Activated CD4-positive, alpha-beta T cell treated with anti-CD3 and anti-CD28 coated beads, Interleukin-2, amount 10 ng/mL, durations not matched to agents 24 days and 14 days (primary cell): ENCODE results near the gene UHRF1. TPM values are rescaled to one million over a fixed set of nuclear protein-coding genes. Genes with fewer than 3 reads are reported as not detected.
A peak's percentile ranks its signal among the peaks of the same experiment; 100 is the strongest.

Source experiments
- DNase-seq: peaks from one replicate; pipeline ENCODE4 v3.0.0; 2022
- H3K27ac Mint-ChIP-seq: one replicate; pipeline ENCODE4 v1.8.0; 2022; ENCODE audit warnings: mild to moderate bottlenecking, mixed read lengths
- H3K27me3 Mint-ChIP-seq: one replicate; pipeline ENCODE4 v1.8.0; 2022; ENCODE audit warnings: mixed read lengths
- H3K36me3 Mint-ChIP-seq: one replicate; pipeline ENCODE4 v1.8.0; 2022; ENCODE audit warnings: low read depth, mild to moderate bottlenecking, mixed read lengths
- H3K4me1 Mint-ChIP-seq: one replicate; pipeline ENCODE4 v1.8.0; 2021; ENCODE audit warnings: mixed read lengths
- H3K4me3 Mint-ChIP-seq: one replicate; pipeline ENCODE4 v1.8.0; 2022; ENCODE audit warnings: mild to moderate bottlenecking, moderate library complexity, mixed read lengths
- H3K9me3 Mint-ChIP-seq: one replicate; pipeline ENCODE4 v1.8.0; 2021; ENCODE audit warnings: mixed read lengths
- intact Hi-C: fragments of 100-400 bp; cut with micrococcal nuclease; formaldehyde crosslinking; loops from one replicate; pipeline ENCODE4 v1.15.1; 2023
- total RNA-seq: library from RNA; stranded (reverse); gene quantifications from 2 replicates; pipeline ENCODE4 v1.2.3, GENCODE V29; 2022

UHRF1 gene
- total RNA-seq, 1 donor from 2014 or later, result 161 TPM

- peak overlapping the region; percentile 12 for H3K27ac Mint-ChIP-seq
- H3K27me3 Mint-ChIP-seq, result no peaks in the 10 kb centered on the region
- H3K4me1 Mint-ChIP-seq, result peaks cover 19% of the 10 kb centered on the region
- H3K4me3 Mint-ChIP-seq, result no peak overlapping the region
- peaks cover 37% of the 10 kb centered on the region for H3K36me3 Mint-ChIP-seq
- intact Hi-C loops, result no loop called here
- H3K9me3 Mint-ChIP-seq, result no peaks in the 10 kb centered on the region
- DNase-seq, result no peak
Observed at GRCh38 chr19:4965061-4965460, 55.8 kb downstream of the UHRF1 start.

GRCh38 chr19:4966591-4966990 lies 57.3 kb downstream of the UHRF1 start:
- no peak overlapping the region for H3K4me3 Mint-ChIP-seq
- H3K27ac Mint-ChIP-seq, result no peak overlapping the region
- peaks cover 40% of the 10 kb centered on the region for H3K36me3 Mint-ChIP-seq

GRCh38 chr19:4967738-4968461 lies 58.6 kb downstream of the UHRF1 start:
- DNase-seq, result no peak
- intact Hi-C loops, result loop anchor here (1.0 kb wide), 3 partner anchors 57 to 244 kb away; partner anchors contain the start of gene FEM1A
- Mint-ChIP-seq H3K9me3 (no peaks in the 10 kb centered on the region), H3K27ac (peak overlapping the region; percentile 94), H3K4me1 (peaks cover 38% of the 10 kb centered on the region), H3K4me3 (peak overlapping the region; percentile 88), H3K36me3 (peaks cover 33% of the 10 kb centered on the region), H3K27me3 (no peaks in the 10 kb centered on the region)

More at GRCh38 chr19:4966591-4966990, 57.3 kb downstream of the UHRF1 start:
- intact Hi-C loops, result no loop called here
- Mint-ChIP-seq H3K27me3 (no peaks in the 10 kb centered on the region), H3K4me1 (peaks cover 34% of the 10 kb centered on the region), H3K9me3 (no peaks in the 10 kb centered on the region)
- DNase-seq, result no peak

DNA sequence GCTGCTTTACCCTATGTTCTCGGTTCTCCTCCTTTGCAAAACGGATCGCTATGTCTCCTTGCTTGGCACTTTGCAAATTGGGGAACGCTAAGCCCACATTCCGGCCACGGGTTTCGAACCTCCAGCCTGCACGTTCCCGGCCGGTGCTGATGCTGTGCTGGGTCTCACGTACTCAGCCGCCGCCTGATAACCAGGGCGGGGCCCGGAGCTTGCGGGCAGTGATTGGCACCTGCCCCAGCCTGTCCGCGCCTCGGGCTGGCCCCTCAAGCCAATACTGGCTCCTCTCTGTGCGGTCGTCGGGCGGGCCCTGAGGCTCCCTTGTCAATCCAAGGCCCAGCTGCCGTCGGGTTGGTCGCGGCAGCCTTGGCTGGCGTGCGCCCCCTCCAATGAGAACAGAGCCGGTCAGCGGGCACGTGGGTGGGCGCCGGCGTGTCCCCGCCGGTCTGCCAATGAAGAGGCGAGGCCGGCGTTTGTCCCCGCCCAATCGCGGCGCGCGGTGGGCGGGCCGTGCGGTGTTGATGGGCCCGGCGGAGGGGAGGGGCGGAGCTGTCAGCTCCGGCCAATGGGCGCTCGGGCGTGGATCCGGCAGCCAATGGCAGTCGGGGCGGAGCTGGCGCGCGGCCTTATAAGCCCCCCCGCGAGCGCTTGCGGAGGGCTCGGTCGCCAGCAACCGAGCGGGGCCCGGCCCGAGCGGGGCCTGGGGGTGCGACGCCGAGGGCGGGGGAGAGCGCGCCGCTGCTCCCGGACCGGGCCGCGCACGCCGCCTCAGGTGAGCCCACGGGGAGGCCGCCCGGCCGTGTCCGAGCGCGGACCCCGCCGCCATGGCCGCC lies 59.4 kb downstream of the UHRF1 start, which contains the start of gene KDM4B:
TSS of gene KDM4B (plus strand) at position 652 of the 830 bp plus-strand sequence. CDS start 63,778 bp downstream, outside the sequence.
- H3K27ac Mint-ChIP-seq, result peak within 1 kb of the TSS; percentile 94
- H3K4me3 Mint-ChIP-seq, result peak within 1 kb of the TSS; percentile 98
- H3K36me3 Mint-ChIP-seq, result peaks cover 28% of the 10 kb centered on the region
- intact Hi-C loops, result loop anchor here (1.0 kb wide), 3 partner anchors 57 to 244 kb away; partner anchors contain the start of gene FEM1A
- no peaks in the 10 kb centered on the region for H3K27me3 Mint-ChIP-seq
- H3K4me1 Mint-ChIP-seq, result peaks cover 39% of the 10 kb centered on the region
- DNase-seq, result peak; percentile 100
- H3K9me3 Mint-ChIP-seq, result no peaks in the 10 kb centered on the region

DNA sequence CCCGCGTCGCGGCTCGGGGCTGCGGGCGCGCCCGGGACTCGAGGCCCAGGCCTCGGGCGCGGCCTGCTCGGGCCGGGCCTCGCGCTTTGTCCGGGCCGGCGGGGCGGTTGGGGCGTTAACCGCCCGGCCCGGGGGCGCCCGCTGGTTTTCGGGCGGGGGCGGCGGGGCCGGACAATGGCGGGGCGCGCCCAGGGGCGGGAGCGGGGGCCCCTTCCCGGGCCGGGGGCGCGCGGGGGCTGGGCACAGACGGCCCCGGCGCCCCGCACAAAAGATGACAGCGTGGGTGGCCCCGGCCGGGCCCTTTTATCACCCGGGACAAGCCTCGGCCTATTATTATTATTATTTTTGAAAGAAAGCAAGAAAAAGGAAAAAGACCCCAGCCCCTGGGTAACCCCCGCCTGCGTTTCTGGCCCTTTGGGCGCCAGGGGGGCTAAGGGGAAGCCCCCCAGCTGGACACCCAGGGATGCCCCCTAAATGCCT lies 60.0 kb downstream of the UHRF1 start:
- H3K36me3 Mint-ChIP-seq, result peaks cover 24% of the 10 kb centered on the region
- H3K4me3 Mint-ChIP-seq, result peak overlapping the region; percentile 98
- intact Hi-C loops, result no loop called here
- DNase-seq, result no peak
- H3K27me3 Mint-ChIP-seq, result no peaks in the 10 kb centered on the region
- H3K27ac Mint-ChIP-seq, result peak overlapping the region; percentile 88
- H3K4me1 Mint-ChIP-seq, result peaks cover 39% of the 10 kb centered on the region
- no peaks in the 10 kb centered on the region for H3K9me3 Mint-ChIP-seq

DNA sequence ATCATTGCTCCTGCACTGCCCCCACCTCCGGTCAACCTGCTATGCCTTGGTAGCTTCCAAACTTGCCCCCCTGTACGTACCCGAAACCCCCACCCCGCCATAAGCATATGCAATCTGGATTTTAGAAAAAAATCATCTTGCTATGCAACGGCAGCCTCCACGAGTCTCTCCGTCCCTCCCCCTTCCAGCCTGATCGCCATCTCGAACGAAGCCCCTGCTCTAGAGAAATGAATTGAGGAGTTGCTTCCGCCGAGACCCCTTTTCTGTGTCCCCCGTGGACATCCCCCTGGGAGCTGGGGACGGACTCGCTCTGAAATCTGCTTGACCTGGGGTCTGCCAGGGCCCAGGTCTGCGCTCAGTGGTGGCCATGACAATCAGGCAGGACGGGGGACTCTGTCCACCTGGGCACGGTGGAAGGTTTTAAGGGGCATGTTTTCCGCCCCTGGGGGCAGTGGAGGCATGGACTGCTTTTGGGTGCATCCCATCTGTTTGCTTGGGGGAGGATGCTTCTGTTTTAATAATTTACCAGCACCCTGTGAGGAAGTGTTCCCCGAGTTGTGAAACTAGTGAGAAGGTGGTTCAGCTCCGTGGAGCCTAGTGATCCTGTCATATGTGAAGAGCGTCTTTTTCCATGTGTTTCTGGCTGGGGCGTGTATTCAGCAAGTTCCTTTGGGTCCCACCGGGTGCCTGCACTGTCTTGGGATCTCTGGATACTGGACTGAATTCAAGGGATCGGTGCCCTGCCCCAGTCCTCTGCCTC lies 60.7 kb downstream of the UHRF1 start:
- Mint-ChIP-seq H3K4me1 (peaks cover 42% of the 10 kb centered on the region), H3K36me3 (peaks cover 21% of the 10 kb centered on the region), H3K27me3 (no peaks in the 10 kb centered on the region), H3K27ac (peak overlapping the region; percentile 88), H3K4me3 (peak overlapping the region; percentile 98), H3K9me3 (no peaks in the 10 kb centered on the region)
- peak; percentile 76 for DNase-seq
- intact Hi-C loops, result loop anchor here (10.0 kb wide), 1 partner anchor 55 kb away; no protein-coding TSS in a partner anchor

- Mint-ChIP-seq H3K27me3 (no peaks in the 10 kb centered on the region), H3K27ac (peak overlapping the region; percentile 88), H3K4me1 (peaks cover 42% of the 10 kb centered on the region), H3K36me3 (peaks cover 17% of the 10 kb centered on the region), H3K4me3 (peak overlapping the region; percentile 98), H3K9me3 (no peaks in the 10 kb centered on the region)
- intact Hi-C loops, result loop anchor here (10.0 kb wide), 1 partner anchor 54 kb away; no protein-coding TSS in a partner anchor
- peak; percentile 74 for DNase-seq
Observed at GRCh38 chr19:4970558-4971423, 61.5 kb downstream of the UHRF1 start.

DNA sequence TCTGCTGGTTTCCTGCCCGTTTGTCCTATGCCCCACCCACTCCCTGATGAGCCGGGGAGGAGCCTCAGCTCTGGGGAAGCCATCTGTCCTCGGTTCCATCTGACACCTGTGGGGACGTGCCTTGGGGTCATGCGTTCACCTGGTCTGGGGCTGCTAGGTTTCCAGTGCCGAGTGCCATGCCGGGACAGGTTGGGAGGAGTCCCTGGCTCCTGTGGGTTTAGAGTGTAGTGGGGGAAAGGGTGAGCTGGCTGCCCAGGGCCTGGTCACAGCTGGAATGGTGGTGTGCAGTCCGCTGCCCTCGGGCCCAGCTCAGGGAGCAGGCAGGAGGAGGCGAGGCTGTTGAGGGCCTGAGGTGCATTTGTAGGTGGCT lies 62.1 kb downstream of the UHRF1 start:
- peak overlapping the region; percentile 78 for H3K27ac Mint-ChIP-seq
- intact Hi-C loops, result loop anchor here (10.0 kb wide), 1 partner anchor 53 kb away; no protein-coding TSS in a partner anchor
- DNase-seq, result peak; percentile 85
- H3K4me3 Mint-ChIP-seq, result peak overlapping the region; percentile 98
- H3K36me3 Mint-ChIP-seq, result peaks cover 15% of the 10 kb centered on the region
- no peaks in the 10 kb centered on the region for H3K9me3 Mint-ChIP-seq
- H3K4me1 Mint-ChIP-seq, result peaks cover 42% of the 10 kb centered on the region
- H3K27me3 Mint-ChIP-seq, result no peaks in the 10 kb centered on the region

GRCh38 chr19:4971816-4972495 lies 62.7 kb downstream of the UHRF1 start:
- intact Hi-C loops, result loop anchor here (10.0 kb wide), 1 partner anchor 53 kb away; no protein-coding TSS in a partner anchor
- H3K4me3 Mint-ChIP-seq, result peak overlapping the region; percentile 98
- no peak overlapping the region for H3K27ac Mint-ChIP-seq
- H3K27me3 Mint-ChIP-seq, result no peaks in the 10 kb centered on the region
- peaks cover 40% of the 10 kb centered on the region for H3K4me1 Mint-ChIP-seq
- H3K36me3 Mint-ChIP-seq, result peaks cover 17% of the 10 kb centered on the region
- no peaks in the 10 kb centered on the region for H3K9me3 Mint-ChIP-seq
- no peak for DNase-seq

- Mint-ChIP-seq H3K9me3 (no peaks in the 10 kb centered on the region), H3K4me1 (peaks cover 36% of the 10 kb centered on the region), H3K27me3 (no peaks in the 10 kb centered on the region), H3K36me3 (peaks cover 21% of the 10 kb centered on the region), H3K27ac (peak overlapping the region; percentile 60), H3K4me3 (no peak overlapping the region)
- intact Hi-C loops, result loop anchor here (10.0 kb wide), 1 partner anchor 52 kb away; no protein-coding TSS in a partner anchor
- DNase-seq, result no peak
Observed at GRCh38 chr19:4972509-4973230, 63.4 kb downstream of the UHRF1 start.

GRCh38 chr19:4974880-4975469 lies 65.7 kb downstream of the UHRF1 start:
- Mint-ChIP-seq H3K9me3 (no peaks in the 10 kb centered on the region), H3K4me1 (peaks cover 27% of the 10 kb centered on the region), H3K36me3 (peaks cover 22% of the 10 kb centered on the region), H3K27ac (no peak overlapping the region), H3K4me3 (no peak overlapping the region), H3K27me3 (no peaks in the 10 kb centered on the region)
- intact Hi-C loops, result loop anchor here (10.0 kb wide), 1 partner anchor 50 kb away; no protein-coding TSS in a partner anchor
- no peak for DNase-seq
